GM19438 (cell line): ENCODE results near the gene RNPS1.
A peak's percentile ranks its signal among the peaks of the same experiment; 100 is the strongest.
"Not testable (repeated sequence)": the region's sequence is repeated elsewhere in the genome, so short reads cannot be mapped to it uniquely, and the experiment has no call there.

Experiments
- ATAC-seq: cut with Tn5 transposase; IDR thresholded peaks from one replicate; pipeline ENCODE4 v1.9.1; 2021; ENCODE audit warnings: low read depth; ENCODE audit not compliant: unreplicated experiment

RNPS1 gene

DNA sequence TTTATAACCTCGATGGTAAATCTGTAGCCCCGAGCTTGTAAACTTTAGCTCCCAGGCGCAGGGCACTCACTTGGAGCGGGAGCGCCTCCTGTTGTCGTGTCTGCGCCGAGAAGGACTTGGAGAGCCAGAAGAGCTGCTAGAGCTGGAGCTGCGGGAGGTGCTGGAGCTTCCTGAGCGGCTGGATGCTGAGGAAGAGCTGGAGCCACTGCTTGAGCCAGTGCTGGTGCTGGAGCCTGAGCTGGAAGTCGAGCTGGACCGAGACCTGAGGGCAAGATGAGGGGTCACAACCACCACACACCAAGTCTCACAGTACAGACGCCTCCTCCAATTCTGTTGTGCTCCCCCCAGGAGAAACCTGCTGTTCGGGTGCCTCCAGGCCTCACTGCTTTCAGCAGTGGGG lies 4.9 kb downstream of the RNPS1 start:
- not testable (repeated sequence) for ATAC-seq

DNA sequence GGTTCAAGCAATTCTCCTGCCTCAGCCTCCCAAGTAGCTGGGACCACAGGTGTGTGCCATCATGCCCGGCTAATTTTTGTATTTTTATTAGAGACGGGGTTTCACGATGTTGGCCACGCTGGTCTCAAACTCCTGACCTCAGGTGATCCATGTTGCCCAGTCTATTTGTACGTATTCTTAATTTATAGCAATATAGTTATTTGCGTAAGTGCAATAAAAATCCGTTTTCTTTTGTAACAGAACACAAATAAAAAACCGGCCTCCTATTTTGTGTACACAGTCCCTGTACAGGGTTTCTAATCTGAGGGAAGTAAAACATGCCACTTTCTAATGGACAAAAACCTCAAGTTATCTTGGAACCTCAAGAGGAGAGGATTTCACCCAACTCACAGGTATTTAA lies 7.7 kb downstream of the RNPS1 start:
- ATAC-seq, result no peak

DNA sequence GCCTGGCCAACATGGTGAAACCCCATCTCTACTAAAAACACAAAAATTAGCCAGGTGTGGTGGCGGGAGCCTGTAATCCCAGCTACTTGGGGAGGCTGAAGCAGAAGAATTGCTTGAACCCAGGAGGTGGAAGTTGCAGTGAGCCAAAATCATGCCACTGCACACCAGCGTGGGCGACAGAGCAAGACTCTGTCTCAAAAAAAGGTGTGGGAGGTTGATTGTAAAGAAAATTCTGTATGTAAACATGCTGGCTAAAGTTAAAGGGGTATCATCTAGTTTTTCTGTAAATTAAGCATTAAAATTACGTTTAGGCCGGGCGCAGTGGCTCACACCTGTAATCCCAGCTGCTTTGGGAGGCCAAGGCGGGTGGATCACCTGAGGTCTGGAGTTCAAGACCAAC lies 9.4 kb downstream of the RNPS1 start:
- ATAC-seq, result not testable (repeated sequence)

DNA sequence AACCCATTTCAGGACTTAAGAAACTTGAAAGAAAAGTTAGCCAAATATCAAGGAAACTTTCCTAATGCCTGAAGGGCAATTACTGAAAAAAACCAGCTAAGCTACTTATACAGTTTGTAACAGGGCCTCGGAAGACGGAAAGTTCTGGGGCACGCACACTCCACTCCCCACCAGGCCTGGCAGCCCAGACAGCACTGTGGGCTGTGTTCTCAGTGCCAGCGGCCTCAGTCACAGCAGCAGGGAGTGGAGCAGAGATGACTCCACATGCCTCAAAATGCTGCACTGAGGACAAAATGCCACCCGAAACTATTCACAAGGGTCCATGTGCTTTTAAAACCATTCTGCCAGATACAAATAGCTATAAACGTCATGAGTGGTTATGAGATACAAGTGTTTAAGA lies 10.2 kb downstream of the RNPS1 start:
- ATAC-seq, result no peak

DNA sequence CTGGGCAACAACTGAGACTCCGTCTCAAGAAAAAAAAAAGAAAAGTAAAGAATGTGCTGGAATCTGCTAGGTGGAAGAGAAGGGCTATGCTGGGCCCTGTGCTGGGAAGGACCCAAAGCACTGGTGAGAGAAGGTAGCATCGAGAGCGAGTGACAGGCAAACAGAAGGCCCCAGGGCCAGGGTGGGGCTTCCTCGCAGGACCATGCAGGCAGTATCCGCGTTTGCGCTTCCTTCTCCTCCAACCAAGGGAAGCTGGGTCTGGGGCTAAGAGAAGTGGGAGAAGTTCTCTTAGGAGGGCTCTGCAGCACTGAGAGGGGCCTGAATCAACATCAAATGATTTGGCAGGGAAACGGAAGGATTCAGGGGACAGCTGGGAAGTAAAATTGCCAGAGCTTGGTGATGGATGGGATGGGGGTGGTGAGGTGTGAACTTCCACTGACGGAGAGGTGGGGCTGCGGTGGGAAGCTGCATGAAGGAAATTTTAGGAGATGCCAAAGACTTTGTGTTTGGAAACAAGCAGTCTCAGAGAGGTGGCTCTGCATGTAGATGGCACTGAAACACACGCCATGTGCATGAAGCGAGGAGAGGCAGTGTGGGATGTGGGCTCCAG lies 11.3 kb downstream of the RNPS1 start:
- ATAC-seq, result no peak

DNA sequence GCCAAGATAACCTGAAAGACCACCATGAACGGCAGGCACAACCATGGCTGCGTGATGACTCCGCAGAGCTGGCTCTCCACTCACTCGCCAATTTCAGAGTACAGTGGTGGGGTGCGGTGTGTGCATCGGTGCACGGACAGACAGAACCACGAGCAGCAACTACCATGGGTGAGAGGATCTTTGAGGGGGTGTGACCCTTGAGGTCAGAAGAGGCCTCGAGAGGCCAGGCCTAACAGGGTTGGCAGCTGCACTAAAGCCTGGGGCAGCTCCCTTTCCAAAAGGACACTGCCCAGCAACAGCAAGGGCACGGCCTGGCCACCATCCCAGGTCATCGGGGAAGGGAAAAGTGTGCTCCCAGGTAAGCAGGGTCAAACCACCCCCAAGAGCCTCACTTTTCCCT lies 14.6 kb downstream of the RNPS1 start:
- ATAC-seq, result no peak

DNA sequence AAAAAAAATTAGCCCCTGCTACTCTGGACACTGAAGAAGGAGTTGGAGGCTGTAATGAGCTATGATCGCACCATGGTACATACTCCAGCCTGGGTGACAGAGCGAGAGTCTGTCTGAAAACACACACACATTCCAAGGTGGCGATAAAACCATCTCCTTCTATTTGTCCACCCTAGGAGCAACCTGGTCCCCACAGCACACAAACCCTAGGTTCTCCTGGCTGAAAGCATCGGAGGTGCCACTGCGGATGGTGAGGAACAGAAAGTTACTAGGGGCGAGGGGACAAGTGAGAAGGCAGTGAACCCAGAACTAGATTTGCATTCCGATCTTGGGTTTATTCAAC lies 15.1 kb downstream of the RNPS1 start:
- no peak for ATAC-seq

DNA sequence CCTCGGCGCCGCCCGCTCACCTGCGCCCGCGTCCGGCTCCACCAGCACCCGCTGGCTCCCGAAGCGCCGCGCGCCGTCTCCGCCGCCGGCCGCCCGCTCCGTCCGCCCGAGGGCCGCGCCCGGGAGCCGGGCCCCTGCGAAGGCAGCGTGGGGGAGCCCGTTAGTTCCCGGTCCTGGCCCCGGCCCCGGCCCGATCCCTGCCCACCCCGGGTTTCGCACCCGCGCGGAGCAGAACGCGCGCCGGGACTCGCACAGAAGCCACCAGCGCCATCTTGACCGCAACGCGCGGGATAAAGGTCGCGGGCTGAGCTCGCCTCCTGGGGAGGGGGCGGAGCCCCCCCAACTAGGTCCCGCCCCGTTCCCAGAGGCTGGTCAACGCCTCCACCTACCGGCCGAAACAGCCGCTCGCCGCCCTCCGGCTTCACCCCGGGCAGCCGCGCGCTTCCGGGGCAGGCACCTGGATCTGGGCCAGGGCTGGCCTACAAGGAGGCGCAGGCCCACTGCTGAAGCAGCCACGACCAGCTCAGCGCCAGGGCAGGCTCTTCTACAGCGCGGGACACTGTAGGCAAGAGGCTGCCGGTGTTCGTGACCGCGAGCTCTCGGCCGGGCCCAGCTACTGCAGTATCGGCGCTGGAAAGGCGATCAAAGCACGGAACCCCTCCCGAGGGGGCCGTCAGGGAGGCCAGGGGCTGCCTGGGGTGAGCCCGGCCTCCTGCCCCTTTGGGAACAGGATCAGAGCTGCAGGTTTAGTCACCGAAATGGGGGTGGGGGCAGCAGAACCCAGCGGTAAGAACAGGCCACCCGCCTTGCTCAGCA lies 16.4 kb downstream of the RNPS1 start, which contains the start of gene ECI1:
ECI1 (minus strand) TSS at position 292 of the 816 bp plus-strand sequence; CDS start at position 271, 21 bp downstream.
- peak; percentile 85 for ATAC-seq

DNA sequence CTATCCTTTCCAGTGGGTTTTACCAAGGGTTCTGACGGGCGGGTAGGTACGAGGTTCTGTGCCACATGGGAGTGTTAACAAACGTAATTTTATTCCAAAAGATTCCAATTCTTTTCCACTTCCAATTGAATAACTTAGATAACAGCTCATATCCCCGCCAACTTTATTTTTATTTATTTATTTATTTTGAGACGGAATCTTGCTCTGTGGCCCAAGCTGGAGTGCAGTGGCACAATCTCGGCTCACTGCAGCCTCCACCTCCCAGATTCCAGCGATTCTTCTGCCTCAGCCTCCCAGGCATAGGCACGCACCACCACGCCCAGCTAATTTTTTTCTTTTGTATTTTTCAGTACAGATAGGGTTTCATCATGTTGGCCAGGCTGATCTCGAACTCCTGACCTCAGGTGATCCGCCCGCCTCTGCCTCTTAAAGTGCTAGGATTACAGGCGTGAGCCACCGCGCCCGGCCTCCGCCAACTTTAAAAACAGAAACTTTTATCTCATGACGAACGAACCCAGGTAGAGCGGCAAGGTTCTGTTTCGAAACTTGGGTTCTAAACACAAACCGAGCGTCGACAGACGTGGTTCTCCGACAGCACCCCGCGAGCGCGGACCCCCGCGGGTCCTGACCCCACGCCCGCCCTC lies 17.2 kb downstream of the RNPS1 start:
- no peak for ATAC-seq

DNA sequence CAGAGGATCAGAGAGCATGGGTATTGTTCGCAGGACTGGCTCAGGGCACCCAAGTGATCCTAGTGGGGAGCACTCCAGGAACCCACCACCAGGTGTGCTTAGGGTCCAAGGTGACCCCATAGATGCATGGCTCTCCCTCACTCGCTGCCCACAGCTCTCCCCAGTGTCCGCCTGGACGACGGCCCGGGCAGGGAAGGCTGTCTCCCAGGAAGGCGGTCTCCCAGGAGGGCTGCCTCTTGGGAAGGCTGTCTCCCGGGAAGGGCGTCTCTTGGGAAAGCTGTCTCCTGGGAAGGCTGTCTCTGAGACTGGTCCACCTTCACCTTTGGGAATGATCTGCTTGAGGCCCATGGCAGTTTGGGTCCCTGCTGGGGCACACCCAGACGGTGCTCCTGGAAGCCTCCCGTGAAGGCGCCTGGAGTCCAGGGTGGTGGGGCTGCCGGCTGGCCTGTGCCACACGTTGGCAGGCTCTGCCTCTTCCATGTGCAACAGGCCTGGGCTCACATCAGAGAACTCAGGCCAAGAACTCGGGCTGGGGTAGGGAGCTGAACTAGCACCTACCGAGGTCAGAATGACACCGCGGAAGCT lies 21.5 kb downstream of the RNPS1 start:
- no peak for ATAC-seq

DNA sequence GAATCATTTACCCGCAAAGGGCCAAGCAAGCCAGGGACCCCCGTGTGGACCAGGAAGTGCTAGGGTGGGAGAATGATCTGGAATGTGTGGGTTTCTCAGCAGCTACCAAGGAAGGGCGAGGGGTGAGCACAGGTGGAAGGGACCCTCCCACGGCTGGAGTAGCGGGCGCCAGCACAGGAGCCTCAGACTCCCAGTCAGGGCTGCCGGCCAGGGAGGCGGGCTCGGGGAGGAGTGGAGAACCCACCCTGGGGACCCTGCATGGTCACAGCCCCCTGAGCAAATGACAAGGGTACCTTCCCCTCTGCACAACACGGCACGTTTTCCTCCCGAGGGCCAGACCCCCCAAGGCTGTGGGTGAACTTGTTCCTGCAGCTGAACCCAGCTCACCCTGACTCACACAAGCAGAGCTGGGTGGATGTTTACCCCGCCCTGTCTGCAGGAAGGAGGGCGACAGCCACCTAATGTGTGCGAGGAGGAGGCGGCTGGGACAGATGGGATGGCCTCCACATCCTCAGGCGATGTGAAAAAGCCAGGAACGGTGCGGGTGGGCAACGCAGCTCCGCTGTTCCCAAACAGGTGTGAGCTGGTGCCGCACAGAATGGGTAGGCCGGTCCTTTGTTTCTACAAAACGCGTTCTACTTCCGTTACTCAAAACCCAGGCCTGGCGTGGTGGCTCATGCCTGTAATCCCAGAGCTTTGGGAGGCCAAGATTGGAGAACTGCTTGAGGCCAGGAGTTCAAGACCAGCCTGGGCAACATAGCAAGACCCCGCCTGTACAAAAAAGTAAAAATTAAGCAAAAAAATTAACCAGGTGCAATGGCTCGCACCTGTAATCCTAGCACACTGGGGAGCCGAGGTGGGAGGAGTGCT lies 22.8 kb downstream of the RNPS1 start:
- no peak for ATAC-seq

DNA sequence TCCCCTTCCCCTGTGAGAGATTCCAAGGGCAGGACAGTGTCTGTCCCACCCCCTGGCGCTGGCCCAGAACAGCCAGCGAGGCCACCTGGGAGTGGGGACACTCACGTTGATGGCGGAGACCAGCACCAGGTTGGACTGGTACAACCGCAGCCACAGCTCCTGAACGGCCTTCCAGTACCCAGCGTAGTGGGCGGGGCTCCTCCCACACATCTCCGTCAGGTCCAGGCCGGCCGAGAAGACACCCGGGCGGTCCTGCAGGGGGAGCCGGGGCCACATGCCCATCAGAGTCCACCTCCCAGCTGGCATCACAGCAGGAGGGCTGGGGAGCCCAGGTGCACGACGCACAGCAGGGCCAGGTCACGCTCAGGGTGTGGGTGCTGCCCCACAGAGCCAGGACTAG lies 23.6 kb downstream of the RNPS1 start:
- no peak for ATAC-seq

DNA sequence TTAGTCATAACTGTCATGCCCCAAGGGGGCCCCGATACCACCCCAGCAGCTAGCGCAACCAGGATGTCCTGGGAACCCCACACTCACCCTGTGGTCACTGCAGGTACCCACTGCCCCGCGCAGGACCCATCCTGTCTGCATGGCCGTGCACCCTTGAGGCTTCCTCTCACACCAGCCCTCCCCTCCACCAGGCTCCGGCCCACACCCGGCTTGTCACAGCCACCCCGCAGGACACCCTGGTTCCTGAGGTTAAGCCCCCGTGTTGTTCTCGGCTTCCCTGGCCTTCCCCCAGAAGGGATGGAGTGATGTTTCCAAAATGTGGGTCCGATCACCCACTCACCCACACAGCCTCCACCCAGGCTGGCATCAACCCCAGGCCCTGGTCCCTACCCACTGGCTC lies 24.1 kb downstream of the RNPS1 start:
- ATAC-seq, result no peak

DNA sequence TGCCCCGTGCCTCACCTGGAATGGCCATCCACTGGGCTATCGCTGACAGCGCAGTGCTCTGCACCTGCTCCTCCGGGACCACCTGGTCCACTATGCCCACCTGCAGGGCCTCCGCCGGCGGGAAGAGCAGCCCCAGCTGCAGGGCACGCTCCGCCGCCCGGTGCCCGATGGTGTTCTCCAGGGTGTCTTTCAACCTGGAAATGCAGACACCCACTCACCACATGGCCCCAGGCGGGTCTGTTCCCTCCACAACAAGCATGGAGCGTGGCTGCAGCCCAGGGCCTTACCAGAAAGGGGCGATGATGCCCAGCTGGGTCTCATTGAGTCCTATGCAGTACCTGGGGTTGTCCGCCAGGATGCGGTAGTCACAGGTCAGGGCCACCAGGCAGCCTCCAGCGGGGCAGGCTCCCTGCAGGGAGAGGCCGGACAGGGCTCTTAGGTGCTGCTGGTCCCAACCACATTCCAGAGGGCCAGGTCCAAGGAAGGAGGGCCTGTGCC lies 24.8 kb downstream of the RNPS1 start:
- ATAC-seq, result no peak

DNA sequence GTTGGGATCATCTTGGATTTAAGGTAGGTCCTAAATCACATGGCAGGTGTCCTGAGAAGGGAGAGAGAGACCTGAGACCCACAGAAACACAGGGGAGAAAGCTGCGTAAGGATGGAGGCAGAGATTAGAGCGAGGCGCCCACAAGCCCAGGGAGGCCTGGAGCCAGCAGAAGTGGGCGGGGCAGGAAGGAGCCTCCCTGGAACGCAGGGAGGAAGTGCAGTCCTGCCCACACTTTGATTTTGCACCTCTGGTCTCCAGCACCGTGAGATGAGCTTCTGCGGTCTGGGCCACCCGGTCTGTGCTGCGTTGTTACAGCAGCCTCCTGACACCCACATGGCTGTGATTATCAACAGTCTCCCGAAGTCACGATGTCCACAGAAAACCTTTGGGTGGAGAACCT lies 25.3 kb downstream of the RNPS1 start:
- ATAC-seq, result no peak

DNA sequence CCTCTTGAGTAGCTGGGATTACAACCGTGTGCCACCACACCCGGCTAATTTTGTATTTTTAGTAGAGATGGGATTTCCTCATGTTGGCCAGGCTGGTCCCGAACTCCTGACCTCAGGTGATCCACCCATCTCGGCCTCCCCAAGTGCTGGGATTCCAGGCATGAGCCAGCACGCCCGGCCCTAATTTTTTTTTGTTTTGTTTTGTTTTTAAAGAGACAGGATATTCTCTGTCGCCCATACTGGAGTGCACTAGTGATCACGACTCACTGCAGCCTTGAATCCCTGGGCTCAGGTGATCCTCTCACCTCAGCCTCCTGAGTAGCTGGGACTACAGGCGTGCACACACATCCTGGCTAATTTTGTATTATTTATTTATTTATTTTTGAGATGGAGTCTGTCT lies 27.6 kb downstream of the RNPS1 start:
- ATAC-seq, result not testable (repeated sequence)

DNA sequence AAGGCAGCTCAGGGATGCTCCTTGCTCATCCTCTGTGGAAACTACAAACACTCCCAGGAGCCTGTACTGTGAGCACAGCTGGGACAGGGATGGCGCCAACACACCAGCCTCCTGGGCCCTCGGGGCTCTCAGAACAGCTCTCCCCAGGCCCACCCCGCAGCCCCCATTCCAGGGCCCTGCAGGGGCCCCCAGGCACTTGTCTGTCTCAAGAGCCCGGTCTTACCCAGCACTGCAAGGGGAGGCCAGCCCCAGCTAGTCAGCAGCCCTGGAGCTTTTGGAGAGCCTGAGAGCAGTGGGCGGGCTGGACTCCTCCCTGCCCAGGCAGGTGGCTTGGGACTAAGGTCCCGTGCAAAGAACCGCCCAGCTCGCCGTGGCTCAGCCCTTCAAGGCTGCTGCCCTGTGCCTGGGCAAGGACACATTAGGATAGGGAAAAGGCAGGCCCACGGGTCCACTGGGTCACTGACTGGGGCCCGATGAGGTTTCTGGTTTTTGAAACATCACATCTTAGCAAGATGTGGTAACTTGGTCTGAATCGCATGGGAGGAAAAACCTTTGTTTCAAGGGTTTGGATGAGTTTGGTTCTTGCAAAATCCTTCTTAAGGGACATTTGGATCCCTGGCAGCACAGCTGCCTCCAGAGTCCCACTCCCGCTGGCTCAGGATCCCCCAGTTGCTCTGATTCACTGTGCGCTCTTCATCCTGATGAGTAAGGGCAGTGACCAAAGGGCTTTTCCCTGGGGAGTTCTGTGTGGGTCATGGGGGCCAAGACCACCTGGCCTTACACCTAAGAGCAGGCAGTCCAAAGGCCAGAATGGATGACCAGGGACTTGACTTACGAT lies 28.9 kb downstream of the RNPS1 start:
- no peak for ATAC-seq

DNA sequence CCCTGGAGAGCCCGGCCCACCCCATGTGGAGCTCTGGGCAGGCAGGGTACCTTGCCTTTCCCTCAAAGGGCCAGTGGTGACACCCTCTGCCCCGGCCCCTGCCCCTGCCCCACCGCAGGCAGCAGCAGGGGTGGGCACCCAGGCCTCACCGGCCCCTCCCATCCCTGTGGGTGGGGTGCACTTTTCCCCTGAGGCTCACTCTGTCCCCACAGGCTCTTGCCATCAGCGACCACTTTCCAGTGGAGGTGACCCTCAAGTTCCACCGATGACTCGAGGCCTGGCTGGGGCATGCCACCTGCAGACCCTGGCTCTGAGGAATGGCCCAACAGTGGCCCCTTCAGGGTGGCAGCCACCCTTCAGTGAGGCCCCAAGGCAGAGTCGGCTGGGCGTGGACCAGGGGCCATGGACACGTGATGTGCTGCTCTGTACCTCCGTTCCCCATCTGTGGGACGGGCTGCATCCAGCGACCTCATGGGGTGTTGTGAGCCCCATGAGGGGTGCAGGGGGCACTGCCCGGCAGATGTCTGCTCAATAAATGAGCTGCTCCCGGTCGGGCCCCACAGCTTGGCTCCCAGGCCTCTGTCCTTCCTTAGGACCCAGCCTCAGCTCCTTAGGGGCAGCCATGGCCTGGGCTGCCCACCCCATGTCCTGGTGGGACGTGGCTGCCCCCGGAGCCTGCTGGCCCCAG lies 29.6 kb downstream of the RNPS1 start:
- ATAC-seq, result no peak
